Fibroblast of mammary gland (primary cell): ENCODE measurements around the gene APBB2.
A peak's percentile ranks its signal among the peaks of the same experiment; 100 is the strongest.

Experiments used
- DNase-seq: peaks from one replicate; pipeline ENCODE4 v3.0.0-alpha.2; 2010; ENCODE audit warnings: low read depth
- H3K4me3 ChIP-seq: 2 replicates; pipeline ENCODE4 v1.5.1; 2011; ENCODE audit warnings: low read depth, mild to moderate bottlenecking, low read length, moderate library complexity; ENCODE audit not compliant: control insufficient read depth
- TF ChIP-seq, protein P1 (sequence below): conservative IDR thresholded peaks from 2 replicates; pipeline ENCODE4 v1.5.1; 2011; ENCODE audit warnings: low read depth, low read length, inconsistent platforms; ENCODE audit not compliant: control insufficient read depth, insufficient read depth

The APBB2 gene

DNA sequence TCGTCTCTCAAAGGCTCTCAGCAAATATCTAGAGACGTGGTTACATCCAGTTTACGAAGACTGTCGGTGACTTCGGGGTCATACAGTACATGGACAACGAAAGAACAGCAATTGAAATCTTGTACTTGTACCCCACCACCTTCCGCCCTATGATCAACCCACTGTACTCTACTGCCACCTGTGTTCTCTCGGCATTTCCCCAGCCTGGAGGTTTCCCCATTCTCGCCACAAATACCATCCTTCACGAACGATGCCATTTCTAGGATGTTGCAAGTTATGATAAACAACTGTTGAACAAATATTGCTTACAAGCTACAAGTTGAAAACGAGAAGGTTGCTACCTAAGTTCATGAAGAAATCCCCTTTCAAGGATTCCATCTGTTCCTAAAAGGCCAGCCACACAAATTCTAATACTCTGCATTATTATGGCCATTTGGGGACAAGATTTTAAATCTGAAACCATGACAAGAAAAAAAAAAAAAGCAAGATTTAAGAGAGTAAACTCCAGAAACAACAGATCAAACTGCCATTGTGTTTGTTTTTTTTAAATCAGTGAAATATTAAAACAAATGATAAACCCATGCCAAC, 1.6 kb downstream of the APBB2 start:
- TF ChIP-seq, protein P1, sequence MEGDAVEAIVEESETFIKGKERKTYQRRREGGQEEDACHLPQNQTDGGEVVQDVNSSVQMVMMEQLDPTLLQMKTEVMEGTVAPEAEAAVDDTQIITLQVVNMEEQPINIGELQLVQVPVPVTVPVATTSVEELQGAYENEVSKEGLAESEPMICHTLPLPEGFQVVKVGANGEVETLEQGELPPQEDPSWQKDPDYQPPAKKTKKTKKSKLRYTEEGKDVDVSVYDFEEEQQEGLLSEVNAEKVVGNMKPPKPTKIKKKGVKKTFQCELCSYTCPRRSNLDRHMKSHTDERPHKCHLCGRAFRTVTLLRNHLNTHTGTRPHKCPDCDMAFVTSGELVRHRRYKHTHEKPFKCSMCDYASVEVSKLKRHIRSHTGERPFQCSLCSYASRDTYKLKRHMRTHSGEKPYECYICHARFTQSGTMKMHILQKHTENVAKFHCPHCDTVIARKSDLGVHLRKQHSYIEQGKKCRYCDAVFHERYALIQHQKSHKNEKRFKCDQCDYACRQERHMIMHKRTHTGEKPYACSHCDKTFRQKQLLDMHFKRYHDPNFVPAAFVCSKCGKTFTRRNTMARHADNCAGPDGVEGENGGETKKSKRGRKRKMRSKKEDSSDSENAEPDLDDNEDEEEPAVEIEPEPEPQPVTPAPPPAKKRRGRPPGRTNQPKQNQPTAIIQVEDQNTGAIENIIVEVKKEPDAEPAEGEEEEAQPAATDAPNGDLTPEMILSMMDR = peak; percentile 85
- peak; percentile 78 for DNase-seq
- peak overlapping the region; percentile 95 for H3K4me3 ChIP-seq

DNA sequence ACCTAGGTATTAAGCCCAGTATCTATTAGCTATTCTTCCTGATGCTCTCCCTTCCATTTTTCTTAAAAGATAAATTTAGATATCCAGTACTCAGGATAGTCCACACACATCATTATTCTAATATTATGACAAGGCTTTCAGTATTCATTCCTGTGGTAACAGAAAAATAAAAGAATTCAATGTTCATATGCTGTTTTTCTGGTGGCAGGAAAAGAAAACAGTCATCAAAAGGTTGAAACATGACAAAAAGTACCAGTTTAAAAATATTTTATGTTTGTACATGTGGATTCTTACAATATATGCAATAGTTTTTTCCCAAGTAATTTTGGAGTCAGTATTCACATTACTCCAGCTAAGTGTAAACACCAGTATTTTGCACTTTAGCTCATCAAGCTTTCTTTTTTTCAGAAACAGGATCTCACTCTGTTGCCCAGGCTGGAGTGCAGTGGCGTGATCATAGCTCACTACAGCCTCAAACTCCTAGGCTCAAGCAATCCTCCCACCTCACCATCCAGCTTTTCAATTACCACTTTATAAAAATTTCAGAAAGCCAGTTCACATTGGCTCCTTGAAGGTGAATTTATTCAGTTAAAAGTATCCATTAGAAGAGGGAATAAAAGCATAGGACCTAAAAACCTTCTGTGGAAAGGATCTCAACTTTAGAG, 2.3 kb downstream of the APBB2 start:
- DNase-seq = no peak
- TF ChIP-seq, protein P1 = no peak
- H3K4me3 ChIP-seq = peak overlapping the region; percentile 95

DNA sequence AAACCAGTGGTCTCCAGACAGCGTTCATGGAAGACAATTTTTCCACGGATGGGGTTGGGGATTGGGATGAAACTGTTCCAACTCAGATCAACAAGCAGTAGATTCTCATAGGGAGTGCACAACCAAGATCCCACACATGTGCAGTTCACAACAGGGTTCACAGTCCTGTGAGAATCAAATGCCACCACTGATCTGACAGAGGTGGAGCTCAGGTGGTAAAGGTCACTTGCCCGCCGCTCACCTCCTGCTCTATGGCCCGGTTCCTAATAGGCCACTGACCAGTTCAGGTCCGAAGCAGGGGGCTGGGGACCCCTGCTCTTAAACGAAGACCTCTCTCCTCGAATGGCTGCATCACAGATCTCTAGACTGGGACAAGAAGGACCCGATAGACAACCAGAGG, 4.4 kb downstream of the APBB2 start:
- TF ChIP-seq, protein P1 = no peak

DNA sequence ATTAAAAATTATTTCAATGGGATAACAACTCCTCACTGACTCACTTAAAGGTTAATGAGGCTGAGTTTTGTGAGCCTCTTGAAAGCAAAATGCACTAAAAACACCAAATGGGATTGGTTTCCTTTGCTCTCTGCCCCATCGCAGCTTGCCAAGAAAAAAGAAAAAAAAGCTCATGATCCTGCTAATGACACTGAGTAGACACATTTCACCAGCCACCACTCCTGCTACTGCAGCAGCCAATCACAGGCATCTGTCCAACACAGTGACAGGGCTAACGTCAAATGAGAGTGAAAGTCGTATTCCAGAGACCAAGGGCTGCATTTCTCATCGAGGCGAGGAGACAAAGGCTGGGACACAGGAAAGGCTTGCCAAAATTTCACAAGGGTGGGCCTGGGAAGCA, 5.2 kb downstream of the APBB2 start:
- TF ChIP-seq, protein P1 = no peak
- peak; percentile 33 for DNase-seq
- no peak overlapping the region for H3K4me3 ChIP-seq

More for the DNA sequence above, 4.4 kb downstream of the APBB2 start:
- no peak overlapping the region for H3K4me3 ChIP-seq
- no peak for DNase-seq

DNA sequence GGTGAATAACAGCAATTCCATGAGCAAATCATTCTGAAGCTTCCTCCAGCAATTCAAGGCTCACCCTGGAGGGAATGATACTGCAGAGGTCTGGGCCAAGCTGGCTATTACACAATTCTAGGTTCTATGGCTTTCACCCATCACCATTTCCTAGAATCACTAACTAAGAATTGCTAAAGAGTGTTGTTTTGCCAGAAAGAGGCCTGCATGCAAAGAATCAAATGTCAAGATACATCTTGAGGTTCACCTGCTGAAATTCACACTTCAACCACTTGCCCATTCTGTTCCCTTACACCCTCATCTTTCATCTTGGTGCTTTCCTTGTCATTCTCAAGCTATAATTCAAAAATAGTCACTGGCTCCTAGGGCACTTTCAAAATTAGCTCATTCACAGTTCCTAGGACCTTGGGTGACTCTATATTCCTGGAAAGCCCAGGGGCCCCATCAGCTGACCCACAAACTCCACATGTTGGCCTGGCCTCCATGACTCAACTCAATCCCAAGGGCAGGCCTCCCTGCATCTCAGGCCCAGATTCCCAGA, 7.0 kb downstream of the APBB2 start:
- H3K4me3 ChIP-seq = no peak overlapping the region
- DNase-seq = peak; percentile 82
- TF ChIP-seq, protein P1 = no peak

DNA sequence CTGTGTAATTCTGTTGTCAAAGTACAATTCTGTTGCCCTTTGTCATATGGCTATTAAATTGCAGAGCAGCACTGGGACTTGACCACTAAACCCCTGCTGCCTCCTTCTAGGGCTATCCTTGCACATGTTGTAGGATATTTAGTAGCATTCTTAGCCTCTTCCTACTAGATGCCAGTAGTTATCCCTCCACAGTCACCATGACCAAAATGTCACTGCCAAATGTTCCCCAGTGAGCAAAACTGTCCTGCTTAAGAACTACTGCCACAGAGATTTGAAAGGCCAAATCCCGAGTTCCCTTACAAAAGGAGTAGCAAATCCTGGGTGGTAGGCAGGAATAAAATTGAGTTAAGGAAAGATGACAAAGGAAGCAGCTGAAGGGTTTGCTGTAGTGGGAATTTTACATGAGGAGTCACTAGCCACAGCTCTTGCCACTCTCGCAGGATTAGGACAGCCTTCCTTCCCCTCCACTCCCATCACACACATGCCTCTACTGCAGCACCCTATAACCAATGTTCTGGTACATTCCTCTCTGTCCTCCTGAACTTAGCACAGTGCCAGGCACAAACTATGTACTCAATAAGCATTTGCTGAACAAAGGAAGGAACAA, 8.4 kb downstream of the APBB2 start:
- TF ChIP-seq, protein P1 = no peak
- no peak overlapping the region for H3K4me3 ChIP-seq
- DNase-seq = no peak
